ENCODE data around the gene NTM.

Gene NTM

DNA sequence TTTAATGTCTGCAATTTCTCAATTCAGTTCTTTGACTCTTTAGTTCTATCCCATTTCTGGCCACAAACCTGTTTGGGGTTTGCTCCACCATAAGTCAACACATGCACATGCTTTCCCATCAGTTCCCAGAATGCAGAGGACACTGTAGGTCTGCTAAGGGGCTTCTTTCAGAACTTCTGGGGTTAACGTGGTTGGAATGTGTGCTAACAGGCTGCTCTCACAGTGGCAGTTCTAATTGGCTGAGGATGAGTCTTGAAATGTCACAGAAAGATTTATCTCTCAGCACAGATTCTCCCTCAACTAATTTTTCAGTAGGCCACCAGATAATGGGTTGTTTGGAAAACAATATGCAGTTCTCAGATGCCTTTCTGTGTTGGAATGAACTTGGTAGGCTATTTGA lies 703.4 kb downstream of the NTM start:
- TF ChIP-seq, protein P1, sequence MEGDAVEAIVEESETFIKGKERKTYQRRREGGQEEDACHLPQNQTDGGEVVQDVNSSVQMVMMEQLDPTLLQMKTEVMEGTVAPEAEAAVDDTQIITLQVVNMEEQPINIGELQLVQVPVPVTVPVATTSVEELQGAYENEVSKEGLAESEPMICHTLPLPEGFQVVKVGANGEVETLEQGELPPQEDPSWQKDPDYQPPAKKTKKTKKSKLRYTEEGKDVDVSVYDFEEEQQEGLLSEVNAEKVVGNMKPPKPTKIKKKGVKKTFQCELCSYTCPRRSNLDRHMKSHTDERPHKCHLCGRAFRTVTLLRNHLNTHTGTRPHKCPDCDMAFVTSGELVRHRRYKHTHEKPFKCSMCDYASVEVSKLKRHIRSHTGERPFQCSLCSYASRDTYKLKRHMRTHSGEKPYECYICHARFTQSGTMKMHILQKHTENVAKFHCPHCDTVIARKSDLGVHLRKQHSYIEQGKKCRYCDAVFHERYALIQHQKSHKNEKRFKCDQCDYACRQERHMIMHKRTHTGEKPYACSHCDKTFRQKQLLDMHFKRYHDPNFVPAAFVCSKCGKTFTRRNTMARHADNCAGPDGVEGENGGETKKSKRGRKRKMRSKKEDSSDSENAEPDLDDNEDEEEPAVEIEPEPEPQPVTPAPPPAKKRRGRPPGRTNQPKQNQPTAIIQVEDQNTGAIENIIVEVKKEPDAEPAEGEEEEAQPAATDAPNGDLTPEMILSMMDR (IDR thresholded peaks at IDR 0.05; ENCODE audit: low read depth, low read length), result no peak
- DNase-seq (ENCODE audit: extremely low read depth, low read depth), result no peak

DNA sequence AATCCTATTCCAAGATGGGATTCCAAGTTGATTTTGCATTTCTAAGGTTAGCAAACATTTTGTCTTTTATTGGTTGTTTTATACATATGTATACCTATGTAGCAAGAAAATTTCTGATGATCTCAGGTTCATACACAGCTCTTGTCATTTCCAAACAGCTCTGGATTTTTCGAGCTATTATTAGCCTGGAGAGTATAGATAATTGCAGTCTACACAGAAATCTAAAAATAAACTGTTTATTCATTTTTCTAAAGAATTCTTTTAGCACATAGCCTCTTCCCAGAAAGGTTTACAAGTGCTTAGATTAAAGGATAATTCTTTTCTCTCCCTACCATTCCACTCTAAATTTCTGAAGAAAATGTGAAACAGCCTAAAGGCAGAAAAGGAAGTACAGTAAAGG lies 705.0 kb downstream of the NTM start:
- TF ChIP-seq, protein P1 (IDR thresholded peaks at IDR 0.05; ENCODE audit: low read depth, low read length), result no peak
- no peak for DNase-seq (ENCODE audit: extremely low read depth, low read depth)

DNA sequence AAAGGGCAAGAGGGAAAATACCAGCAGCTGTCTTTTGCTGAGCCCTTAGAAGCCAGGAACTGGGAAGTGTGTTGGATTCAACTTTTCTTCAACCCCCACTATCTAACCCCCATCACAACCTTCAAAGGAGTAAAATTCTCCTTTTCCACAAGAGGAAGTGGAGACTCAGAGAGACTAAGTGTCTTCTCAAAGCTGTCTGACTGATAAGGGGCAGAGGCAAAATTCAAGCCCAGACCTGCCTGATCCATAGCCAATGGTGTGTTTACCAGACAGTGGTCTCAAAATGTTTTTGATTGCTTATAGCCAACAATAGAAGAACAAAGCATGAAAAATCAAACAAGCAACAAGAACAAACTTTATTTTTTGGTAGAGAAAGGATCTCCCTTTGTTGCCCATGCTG lies 707.0 kb downstream of the NTM start:
- TF ChIP-seq, protein P1 (IDR thresholded peaks at IDR 0.05; ENCODE audit: low read depth, low read length), result no peak
- DNase-seq (ENCODE audit: extremely low read depth, low read depth), result no peak

DNA sequence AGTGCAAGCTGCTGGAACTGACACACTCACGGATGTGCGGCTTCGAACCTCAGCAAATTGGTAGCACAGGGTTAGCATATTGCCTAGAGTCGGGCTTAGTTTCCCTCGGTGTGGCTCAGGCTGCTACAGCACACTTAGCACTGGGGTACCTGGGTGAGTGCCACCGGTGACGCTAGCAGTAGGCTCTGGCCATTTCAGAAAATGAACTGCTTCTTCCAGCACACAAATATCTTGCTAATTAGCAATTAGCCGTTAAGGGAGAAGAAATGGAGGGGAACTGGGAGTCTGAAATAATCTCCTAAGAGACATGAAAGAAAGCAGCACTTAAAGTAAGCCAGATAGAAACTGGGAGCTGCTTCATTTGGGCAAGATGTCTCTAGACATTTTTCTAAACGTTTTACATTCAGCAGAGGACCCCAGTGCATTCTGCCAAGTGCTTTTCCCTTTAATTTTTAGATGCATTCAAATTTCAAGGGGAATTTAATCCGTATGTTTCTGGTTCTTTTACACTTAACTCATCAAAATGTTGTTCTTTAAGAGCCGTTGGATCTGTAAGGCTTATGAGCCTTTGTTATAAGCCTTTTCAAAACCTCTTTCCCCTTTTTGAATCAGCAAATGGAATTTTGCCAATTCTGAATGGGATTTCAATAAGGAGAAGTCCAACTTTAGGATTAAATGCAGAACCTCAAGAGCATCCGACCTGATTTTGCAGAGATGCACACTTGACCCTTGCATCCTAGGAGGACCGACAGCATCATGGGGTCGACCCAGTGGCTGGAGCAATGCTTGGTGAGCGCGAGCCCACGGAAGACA lies 708.1 kb downstream of the NTM start:
- no peak for DNase-seq (ENCODE audit: extremely low read depth, low read depth)
- TF ChIP-seq, protein P1 (IDR thresholded peaks at IDR 0.05; ENCODE audit: low read depth, low read length), result no peak

DNA sequence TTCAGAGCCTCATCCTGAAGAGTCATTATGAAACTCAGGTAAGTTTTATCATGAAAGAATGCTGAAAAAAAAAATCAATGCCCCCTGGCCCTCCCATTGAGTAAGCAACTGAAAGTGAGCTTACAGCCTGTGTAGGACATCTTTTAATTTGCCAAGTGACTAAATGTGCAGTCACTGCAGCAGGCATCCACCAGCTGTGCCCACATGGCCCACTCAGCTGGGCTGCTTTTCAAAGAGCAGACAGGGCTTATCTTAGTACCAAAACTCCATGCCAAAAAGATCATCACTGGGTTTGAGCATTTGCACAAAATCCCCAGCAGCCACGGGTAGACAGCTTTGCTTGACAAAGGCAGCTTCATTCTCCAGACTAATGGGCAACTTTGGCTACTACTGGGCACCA lies 709.7 kb downstream of the NTM start:
- DNase-seq (ENCODE audit: extremely low read depth, low read depth), result no peak
- TF ChIP-seq, protein P1 (IDR thresholded peaks at IDR 0.05; ENCODE audit: low read depth, low read length), result no peak

DNA sequence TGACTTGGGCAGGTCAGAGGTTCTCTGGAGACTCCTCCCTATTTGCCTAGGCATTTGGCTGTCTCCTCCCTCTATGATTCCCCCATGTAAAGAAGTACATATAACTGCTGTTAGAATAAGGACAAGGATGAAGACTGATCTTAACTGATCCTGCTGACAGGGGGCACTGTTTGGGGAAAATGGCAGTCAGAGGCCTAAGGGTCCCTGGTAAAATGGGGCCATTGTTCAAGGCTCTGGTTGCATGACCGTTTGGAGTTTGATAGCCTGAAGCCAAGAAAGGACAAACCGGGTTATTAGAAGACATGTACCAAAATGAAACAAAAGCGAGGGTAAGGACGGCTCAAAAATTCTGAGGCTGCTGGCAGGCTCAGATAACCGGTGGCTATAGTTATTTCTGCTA lies 712.2 kb downstream of the NTM start:
- TF ChIP-seq, protein P1 (IDR thresholded peaks at IDR 0.05; ENCODE audit: low read depth, low read length), result no peak
- DNase-seq (ENCODE audit: extremely low read depth, low read depth), result no peak

DNA sequence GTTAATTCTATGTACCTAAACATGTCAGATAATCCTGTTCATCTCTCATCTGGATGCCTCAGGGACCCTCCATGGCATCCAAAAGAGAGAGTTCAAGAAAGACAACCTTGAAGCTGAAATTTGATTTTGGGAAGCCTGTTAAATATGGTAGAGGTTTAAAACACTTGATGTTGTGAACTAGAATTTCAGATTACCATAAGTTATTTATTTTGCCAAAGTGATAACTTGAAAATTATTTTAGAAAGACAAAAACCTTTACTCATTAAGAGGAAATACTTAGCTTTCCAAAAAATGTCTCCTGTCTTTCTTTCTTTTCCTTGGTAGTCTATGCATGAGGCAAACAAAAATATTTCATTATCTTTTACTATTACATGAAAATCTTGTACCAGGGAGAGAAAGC lies 714.0 kb downstream of the NTM start:
- no peak for DNase-seq (ENCODE audit: extremely low read depth, low read depth)
- TF ChIP-seq, protein P1 (IDR thresholded peaks at IDR 0.05; ENCODE audit: low read depth, low read length), result no peak

Measured in AG09319 (cell line).